Measurements from ENCODE around the gene ARRB2. TPM values are rescaled to one million over a fixed set of nuclear protein-coding genes. Genes with fewer than 3 reads are reported as not detected.

ARRB2 gene
- total RNA-seq, 1 experiment from 2014 or later = 75.3 TPM

DNA sequence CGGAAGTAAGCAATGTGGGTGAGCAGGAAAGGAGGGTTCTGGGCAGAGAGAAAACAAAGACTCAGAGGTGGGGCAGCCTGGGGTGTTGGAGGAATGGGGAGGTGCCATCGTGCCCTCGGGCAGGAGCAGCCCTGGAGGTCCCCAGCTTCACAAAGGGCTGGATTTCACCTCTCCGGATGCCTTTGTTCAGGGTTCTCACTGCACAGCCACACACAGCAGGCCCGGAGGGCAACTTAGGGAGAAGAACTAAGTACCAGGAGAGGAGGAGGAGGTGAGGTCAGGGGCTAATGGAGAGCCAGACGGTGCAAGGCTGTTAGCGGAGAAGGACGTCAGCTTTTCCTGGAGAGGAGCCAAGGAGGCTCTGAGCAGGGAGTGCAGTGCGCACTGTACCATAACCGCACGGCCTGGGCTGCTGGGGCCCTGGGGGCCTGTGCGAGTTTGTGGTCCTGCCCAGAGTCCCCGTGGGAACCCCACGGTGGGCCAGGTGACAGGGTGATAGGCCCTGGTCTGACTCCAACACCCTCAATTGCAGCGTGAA, 9.3 kb downstream of the ARRB2 start:
- Histone ChIP-seq H2BK120ac (ENCODE audit: low read depth, low read length, poor library complexity, severe bottlenecking) (no peak overlapping the region), H3K79me1 (ENCODE audit: insufficient read depth, low read depth, low read length, poor library complexity, severe bottlenecking) (no peaks in the 10 kb centered on the region), H3K9ac (ENCODE audit: extremely low read depth, insufficient read length, low read length) (no peak overlapping the region), H4K5ac (ENCODE audit: insufficient read length, low read depth, low read length) (no peak overlapping the region), H3K27ac (ENCODE audit: insufficient read length, low read depth, low read length) (no peak overlapping the region), H2BK15ac (ENCODE audit: low read depth, low read length) (no peak overlapping the region), H2BK5ac (ENCODE audit: insufficient read length, low read length) (no peak overlapping the region), H3K4me1 (ENCODE audit: insufficient read depth, low read length) (no peaks in the 10 kb centered on the region), H2AK5ac (ENCODE audit: insufficient read length, low read length) (no peak overlapping the region), H4K91ac (ENCODE audit: insufficient read length, low read depth, low read length) (no peak overlapping the region), H3K18ac (ENCODE audit: insufficient read length, low read depth, low read length) (no peak overlapping the region), H3K14ac (ENCODE audit: insufficient read depth, low read length) (no peak overlapping the region), H3K4me2 (ENCODE audit: insufficient read depth, insufficient read length, low read length) (no peak overlapping the region), H4K20me1 (ENCODE audit: control insufficient read depth, insufficient read depth, insufficient read length) (no peaks in the 10 kb centered on the region), H3K9me3 (ENCODE audit: control insufficient read depth, low read depth, low read length) (no peaks in the 10 kb centered on the region), H3K4ac (ENCODE audit: low read depth, low read length) (no peak overlapping the region), H2AFZ (ENCODE audit: low read length) (no peak overlapping the region), H2BK20ac (ENCODE audit: low read depth, low read length, poor library complexity, severe bottlenecking) (no peak overlapping the region), H3K23me2 (ENCODE audit: insufficient read length, low read depth, low read length, poor library complexity, severe bottlenecking) (no peaks in the 10 kb centered on the region), H3K56ac (ENCODE audit: insufficient read length, low read depth, low read length) (no peak overlapping the region), H3K27me3 (ENCODE audit: insufficient read depth, low read length) (no peaks in the 10 kb centered on the region), H3K23ac (ENCODE audit: insufficient read length, low read depth, low read length) (no peak overlapping the region), H3K79me2 (ENCODE audit: insufficient read depth, low read length) (no peaks in the 10 kb centered on the region), H4K8ac (replicated peaks; ENCODE audit: insufficient read length, low read depth, low read length) (no peak overlapping the region), H2BK12ac (ENCODE audit: insufficient read length, low read depth, low read length) (no peak overlapping the region), H3T11ph (ENCODE audit: low read length) (no peak overlapping the region)
- DNase-seq = no peak
- no peaks in the 10 kb centered on the region for H3K9me3 Mint-ChIP-seq
- no peak for TF ChIP-seq CTCF (conservative IDR thresholded peaks at IDR 0.05)
- H3K27ac Mint-ChIP-seq = no peak overlapping the region
- WGBS (ENCODE audit: extremely low coverage, insufficient read length, low lambda C conversion rate) = no CpG with 5 or more reads among the region's 15 CpGs
- peaks cover 12 to 57% (median 56%) of the 10 kb centered on the region in 3 experiments; a peak in 6 of 7 replicates for H3K36me3 Mint-ChIP-seq (ENCODE audit: insufficient read depth in 1 of 3, low read depth in 3 of 3)
- H3K4me1 Mint-ChIP-seq = no peaks in the 10 kb centered on the region
- no peaks in the 10 kb centered on the region for H3K27me3 Mint-ChIP-seq (ENCODE audit: low read depth)
- H3K4me3 Mint-ChIP-seq = no peak overlapping the region
